Stimulated activated CD8-positive, alpha-beta memory T cell treated with anti-CD3 and anti-CD28 coated beads, Interleukin-2, amount 100 ng/mL, for 48 hours (primary cell): ENCODE data around the gene AKAP5.

Experiments used
- DNase-seq, 2 donors: peaks; one replicate each; pipeline ENCODE4 v3.0.0-alpha.2; 2020; ENCODE audit warnings: low read depth in 2 of 2

The AKAP5 gene, protein sequence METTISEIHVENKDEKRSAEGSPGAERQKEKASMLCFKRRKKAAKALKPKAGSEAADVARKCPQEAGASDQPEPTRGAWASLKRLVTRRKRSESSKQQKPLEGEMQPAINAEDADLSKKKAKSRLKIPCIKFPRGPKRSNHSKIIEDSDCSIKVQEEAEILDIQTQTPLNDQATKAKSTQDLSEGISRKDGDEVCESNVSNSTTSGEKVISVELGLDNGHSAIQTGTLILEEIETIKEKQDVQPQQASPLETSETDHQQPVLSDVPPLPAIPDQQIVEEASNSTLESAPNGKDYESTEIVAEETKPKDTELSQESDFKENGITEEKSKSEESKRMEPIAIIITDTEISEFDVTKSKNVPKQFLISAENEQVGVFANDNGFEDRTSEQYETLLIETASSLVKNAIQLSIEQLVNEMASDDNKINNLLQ

GRCh38 chr14:64465191-64465822, at the start of gene AKAP5:
AKAP5 (plus strand) TSS chr14:64465499; CDS start chr14:64468395, 2,896 bp downstream.
- DNase-seq = peak; percentile 43 to 48

DNA sequence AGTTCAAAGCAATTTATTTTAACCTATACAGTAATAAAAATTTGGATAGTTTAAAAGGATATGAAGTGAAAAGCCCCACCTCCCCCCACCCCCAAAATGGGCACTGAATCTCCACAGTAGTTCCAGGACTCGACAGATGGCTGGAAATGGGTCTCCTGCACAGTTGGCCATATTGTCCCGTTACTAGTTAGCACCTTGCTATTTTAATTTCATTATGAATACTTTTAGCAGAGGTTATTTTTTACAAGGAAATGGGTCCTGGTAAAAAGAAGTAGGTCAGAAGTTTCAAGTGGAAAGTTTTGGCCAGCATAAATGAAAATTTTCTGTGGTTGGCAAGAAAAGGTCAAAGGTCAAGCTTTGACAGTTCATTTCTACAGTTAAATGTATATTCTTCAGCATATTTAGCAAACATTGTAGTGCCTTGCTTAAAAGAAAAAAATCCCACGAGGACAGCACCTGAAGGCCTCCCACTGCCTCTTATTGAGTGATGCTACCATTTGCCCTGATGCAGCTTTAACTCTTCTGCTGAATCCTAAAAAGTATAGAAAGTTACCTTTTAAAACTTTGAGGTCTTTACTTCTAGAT, 48.9 kb upstream of the AKAP5 start:
- DNase-seq = no peak

DNA sequence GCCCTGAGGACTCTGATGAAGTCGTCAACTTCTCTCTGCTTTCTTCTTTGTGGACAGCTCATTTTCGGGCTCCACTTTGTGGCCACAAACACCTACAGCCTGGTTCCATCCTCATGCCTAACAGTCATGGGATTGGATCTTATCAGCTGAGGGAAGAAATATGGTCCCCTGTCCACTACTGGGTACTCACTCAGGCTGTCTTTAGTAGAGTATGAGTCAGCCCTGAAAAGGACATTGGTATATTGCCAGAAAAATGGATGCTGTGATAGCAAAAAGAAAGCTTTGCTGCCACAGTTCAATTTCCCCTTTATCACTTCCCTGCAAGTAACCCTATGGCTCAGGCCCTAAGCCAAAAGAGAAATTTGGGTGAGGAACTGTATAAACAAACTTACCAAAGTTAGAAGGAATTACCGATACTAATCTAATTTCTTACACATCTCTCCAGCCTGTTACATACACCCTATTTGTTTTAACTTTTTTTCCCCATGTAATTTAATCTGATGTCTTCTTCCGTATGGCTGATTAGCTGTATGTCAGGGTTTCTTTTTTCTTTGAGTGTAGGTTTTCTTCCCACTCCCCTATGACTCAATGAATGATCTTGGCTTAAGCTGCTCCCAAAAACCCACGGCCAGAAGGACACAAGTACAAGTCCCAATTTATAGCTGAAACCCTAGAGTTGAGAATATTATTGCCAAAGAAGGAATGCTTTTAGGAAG, 48.1 kb upstream of the AKAP5 start:
- no peak for DNase-seq

DNA sequence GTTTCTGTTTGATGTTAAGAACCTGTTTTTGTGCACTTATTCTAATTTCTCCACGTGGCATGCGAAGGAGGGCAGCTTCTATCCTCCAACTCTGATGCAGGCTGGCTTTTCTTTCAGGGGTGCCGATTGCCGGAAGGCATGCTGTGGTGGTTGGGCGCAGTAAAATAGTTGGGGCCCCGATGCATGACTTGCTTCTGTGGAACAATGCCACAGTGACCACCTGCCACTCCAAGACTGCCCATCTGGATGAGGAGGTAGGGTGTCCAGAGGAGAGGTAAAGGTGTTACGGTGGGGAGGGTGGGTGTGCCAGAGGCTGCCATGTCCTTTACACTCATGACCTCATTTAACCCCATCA, 47.6 kb upstream of the AKAP5 start:
- DNase-seq = no peak

GRCh38 chr14:64419003-64419402, 46.3 kb upstream of the AKAP5 start:
- DNase-seq = no peak

DNA sequence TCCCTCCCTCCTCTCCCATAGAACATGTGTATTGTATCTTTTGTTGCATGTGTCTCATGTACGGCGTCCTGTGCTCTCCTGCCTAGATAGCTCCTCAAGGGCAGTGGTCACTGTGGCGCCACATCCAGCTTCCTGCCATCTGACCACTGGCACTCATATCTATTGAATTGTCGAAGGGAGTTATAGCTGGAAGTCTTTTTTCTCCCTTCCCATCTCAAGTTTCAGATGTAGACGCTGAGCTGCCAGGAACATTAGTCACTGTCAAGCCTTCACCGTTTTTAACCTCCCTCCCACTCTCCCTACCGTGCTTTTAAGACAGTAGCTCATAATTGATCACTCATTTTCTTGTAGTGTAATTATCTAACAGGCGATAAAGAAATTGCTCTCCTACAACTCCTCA, 44.1 kb upstream of the AKAP5 start:
- DNase-seq = no peak

DNA sequence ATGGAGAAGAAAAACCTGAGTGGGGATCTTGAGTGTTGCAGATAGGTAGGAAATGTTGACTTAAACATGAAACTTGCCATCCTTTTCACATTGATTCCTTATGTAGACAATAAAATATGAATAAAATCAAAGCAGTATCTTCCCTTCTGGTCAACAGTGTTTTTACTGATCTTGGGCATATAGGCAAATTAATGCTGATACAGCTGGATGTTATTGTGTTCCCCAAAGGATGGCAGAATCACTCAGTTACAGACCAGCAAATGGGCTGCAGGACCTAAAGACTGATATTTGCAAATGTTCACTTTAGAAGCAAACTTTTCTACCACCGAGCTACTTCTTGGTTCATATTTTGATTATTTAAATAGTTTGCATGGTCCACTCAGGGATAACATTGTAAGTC, 43.3 kb upstream of the AKAP5 start:
- DNase-seq = no peak

DNA sequence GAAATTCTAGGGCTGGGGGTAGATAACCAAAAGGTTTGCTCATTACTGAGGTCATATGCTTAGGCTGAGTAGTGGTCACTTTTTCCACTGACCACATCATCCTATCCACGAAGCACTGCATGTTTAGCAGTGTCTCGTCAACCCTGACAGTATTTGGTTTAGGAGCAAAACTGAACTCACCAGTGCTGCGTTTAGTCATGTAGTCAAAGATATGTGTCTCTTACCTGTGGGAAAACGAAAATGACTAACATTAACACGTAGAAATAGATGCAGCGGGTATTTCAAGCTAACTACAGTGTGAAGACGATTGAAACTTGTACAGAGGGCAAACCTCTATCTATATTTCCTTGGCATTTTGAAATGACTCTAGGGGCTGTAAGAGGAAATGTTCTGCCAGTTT, 42.5 kb upstream of the AKAP5 start:
- DNase-seq = no peak

DNA sequence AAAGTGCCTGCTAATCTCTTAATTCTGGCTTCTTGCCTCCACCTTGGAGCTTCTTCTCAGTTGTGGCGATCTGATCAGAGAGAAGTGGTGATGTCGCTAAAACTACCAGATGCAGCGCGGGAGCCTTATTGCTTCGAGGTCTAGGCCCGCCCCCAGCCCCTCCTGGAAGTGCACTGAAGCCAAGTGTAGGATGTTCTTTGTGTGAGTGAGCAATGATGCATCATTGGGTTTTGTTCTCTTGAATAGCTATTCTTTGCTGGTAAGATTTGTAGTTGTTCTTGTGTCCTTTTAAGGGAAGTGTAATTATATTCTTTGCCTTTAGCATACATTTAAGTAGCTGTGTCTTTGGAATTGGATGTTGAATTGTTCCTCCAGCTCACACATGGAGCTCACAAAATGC, 41.3 kb upstream of the AKAP5 start:
- DNase-seq = peak in 1 of 2 donors; percentile 32

- no peak for DNase-seq
These were observed 30.8 kb upstream of the AKAP5 start for GRCh38 chr14:64434528-64434927.

- no peak for DNase-seq
These were observed 27.0 kb upstream of the AKAP5 start for GRCh38 chr14:64438181-64438841.

GRCh38 chr14:64439141-64439540, 26.2 kb upstream of the AKAP5 start:
- no peak for DNase-seq

GRCh38 chr14:64440494-64440893, 24.8 kb upstream of the AKAP5 start:
- DNase-seq = no peak

DNA sequence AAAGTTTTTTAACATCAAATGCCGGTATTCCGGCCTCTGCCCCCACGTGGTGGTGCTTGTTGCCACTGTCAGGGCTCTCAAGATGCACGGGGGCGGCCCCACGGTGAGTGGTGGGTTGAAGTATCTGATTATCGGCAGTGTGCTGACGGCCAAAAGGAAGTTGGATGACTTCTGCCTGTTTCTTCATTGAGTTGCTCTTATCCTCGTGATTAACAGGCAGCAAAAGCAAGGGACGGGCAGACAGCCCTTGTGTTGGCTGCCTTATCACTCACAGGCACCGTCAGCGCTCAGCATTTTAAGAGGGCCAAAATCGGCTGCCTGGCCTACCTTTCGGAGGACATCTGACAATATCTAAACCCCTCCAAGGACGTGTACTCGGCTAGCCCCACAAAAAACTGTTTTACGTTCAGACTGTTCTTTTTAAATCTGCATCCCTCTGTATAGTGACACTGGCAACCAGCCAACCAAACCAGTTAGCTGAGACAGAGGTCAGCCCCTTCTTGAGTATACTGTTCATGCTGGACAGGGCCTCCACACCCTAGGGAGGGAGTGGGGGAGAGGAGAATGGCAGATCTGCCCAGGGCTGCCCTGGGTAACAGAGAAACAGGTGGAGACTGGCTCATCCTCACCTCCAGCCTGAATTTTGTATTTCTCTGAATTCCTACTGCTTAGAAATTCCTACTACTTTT, 22.9 kb upstream of the AKAP5 start:
- no peak for DNase-seq

DNA sequence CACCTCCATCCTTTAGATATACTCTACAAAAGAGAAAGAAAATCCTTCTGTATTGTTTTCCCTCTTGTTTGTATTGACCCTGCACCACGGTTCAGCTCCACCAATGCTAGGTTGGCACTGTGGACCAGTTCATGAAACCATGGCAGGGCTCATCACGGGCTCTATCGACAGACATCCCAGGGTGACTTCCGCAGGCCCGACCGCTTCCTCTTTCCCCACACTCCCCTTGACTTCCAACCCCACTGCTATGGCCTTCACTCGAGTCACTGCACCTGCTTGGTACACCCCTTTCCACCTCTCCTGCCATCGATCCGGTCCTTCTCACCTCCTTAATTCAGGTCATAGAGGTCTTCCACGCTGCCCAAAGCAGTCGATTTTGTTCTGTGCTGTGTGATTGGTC, 21.2 kb upstream of the AKAP5 start:
- DNase-seq = no peak

- DNase-seq = peak in 1 of 2 donors; percentile 40
These were observed 20.1 kb upstream of the AKAP5 start for GRCh38 chr14:64444984-64445845.

DNA sequence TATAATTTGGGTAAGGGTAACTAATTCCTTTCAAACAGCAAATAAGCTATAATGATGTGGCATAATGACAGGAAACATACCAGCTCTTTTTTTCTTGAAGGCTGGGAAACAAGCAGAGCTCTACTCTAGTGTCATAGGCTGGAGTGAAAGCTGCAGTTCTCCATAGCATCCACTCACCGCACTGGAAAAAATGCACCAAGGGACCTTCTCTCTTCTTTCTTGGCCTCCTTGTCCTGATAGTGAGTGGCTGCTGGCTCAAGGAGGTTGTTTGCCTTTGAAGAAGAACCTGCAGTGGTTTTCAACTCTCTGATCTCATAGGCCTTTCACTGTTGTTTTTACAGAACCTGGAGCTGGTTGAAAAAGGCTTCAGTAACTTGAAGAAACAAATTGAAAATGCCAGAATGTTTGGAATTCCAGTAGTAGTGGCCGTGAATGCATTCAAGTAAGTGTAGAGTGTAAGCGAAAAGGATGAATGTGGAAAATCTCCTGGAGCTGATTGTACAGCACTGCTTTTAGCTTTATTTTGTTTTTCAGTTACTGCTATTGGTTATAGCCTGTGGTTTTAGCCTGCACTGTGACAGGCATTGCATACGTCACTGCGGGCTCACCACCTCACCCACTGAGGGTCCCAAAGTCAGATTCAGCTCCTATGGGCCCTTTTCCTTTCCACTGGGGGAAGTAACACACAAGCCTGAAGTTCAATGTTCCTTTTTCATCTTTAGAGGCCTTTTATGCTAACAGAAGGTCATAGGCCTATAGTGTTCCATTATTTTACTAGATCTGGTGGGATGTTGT, 17.2 kb upstream of the AKAP5 start:
- DNase-seq = peak in 1 of 2 donors; percentile 22

- DNase-seq = no peak
These were observed 15.0 kb upstream of the AKAP5 start for GRCh38 chr14:64450255-64450654.

- DNase-seq = no peak
These were observed 10.6 kb upstream of the AKAP5 start for GRCh38 chr14:64454671-64455070.
